ENCODE measurements around the gene PLCL2. TPM values are rescaled to one million over a fixed set of nuclear protein-coding genes. Genes with fewer than 3 reads are reported as not detected.

Gene PLCL2
- total RNA-seq, 1 experiment from 2014 or later, result 32.1 TPM

- Mint-ChIP-seq H3K4me3 (no peak overlapping the region), H3K4me1 (peaks cover 41 to 42% of the 10 kb centered on the region in 2 experiments), H3K27ac (no peak overlapping the region), H3K27me3 (ENCODE audit: low read depth) (no peaks in the 10 kb centered on the region), H3K36me3 (ENCODE audit: insufficient read depth in 1 of 3, low read depth in 3 of 3) (peaks cover 0 to 4% (median 0%) of the 10 kb centered on the region in 3 experiments; a peak in 1 of 7 replicates), H3K9me3 (no peaks in the 10 kb centered on the region)
- Histone ChIP-seq H4K20me1 (ENCODE audit: control insufficient read depth, insufficient read depth, insufficient read length) (no peaks in the 10 kb centered on the region), H3K4me1 (ENCODE audit: insufficient read depth, low read length) (no peaks in the 10 kb centered on the region; the same call in none of the 2 replicates), H3K4me2 (ENCODE audit: insufficient read depth, insufficient read length, low read length) (no peak overlapping the region), H3K23me2 (ENCODE audit: insufficient read length, low read depth, low read length, poor library complexity, severe bottlenecking) (no peaks in the 10 kb centered on the region), H3K23ac (ENCODE audit: insufficient read length, low read depth, low read length) (no peak overlapping the region), H2BK120ac (ENCODE audit: low read depth, low read length, poor library complexity, severe bottlenecking) (no peak overlapping the region), H3K27ac (ENCODE audit: insufficient read length, low read depth, low read length) (no peak overlapping the region), H3K18ac (ENCODE audit: insufficient read length, low read depth, low read length) (no peak overlapping the region), H4K91ac (ENCODE audit: insufficient read length, low read depth, low read length) (no peak overlapping the region), H3K14ac (ENCODE audit: insufficient read depth, low read length) (no peak overlapping the region), H4K5ac (ENCODE audit: insufficient read length, low read depth, low read length) (no peak overlapping the region), H3K79me1 (ENCODE audit: insufficient read depth, low read depth, low read length, poor library complexity, severe bottlenecking) (no peaks in the 10 kb centered on the region), H2BK12ac (ENCODE audit: insufficient read length, low read depth, low read length) (no peak overlapping the region), H2BK15ac (ENCODE audit: low read depth, low read length) (no peak overlapping the region), H4K8ac (replicated peaks; ENCODE audit: insufficient read length, low read depth, low read length) (no peak overlapping the region), H3K79me2 (ENCODE audit: insufficient read depth, low read length) (no peaks in the 10 kb centered on the region), H3K9ac (ENCODE audit: extremely low read depth, insufficient read length, low read length) (no peak overlapping the region), H3K27me3 (ENCODE audit: insufficient read depth, low read length) (no peaks in the 10 kb centered on the region), H3T11ph (ENCODE audit: low read length) (peak overlapping the region; percentile 74), H3K9me3 (ENCODE audit: control insufficient read depth, low read depth, low read length) (no peaks in the 10 kb centered on the region), H2AK5ac (ENCODE audit: insufficient read length, low read length) (no peak overlapping the region), H2AFZ (ENCODE audit: low read length) (no peak overlapping the region), H3K56ac (ENCODE audit: insufficient read length, low read depth, low read length) (no peak overlapping the region), H3K4ac (ENCODE audit: low read depth, low read length) (no peak overlapping the region), H2BK5ac (ENCODE audit: insufficient read length, low read length) (no peak overlapping the region), H2BK20ac (ENCODE audit: low read depth, low read length, poor library complexity, severe bottlenecking) (no peak overlapping the region)
- WGBS (ENCODE audit: extremely low coverage, insufficient read length, low lambda C conversion rate), result no CpG with 5 or more reads among the region's 1 CpG
- TF ChIP-seq CTCF (conservative IDR thresholded peaks at IDR 0.05), result no peak
- no peak for DNase-seq
Observed at GRCh38 chr3:16935781-16936180, 51.0 kb downstream of the PLCL2 start.
